NCI-H82 treated with DMSO at 0.1 percent for 48 hours (cell line): ENCODE data around the gene PLBD1.

Source experiments
- DNase-seq: peaks from one replicate; lab custom pipeline; 2025; ENCODE audit not compliant: unreplicated experiment; lab: John Stamatoyannopoulos, UW

The PLBD1 gene

DNA sequence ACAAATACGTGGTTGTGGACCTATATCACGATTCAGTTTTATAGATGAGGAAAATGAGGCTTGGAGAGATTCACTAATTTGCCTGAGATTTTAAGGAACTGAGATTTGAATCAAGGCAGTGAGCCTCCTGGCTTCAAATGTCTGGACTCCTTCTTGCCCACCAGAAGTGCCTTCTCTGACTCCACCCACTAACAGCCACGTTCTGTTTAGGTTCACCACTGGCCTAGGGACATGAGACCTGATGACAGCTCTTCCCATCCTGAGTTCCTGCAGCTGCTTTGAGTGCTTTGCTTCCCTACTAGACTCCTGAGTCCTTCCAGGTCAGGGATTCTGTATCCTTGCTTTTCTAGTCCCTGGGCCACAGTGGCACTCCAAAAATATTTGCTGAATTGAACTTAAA, 57.1 kb downstream of the PLBD1 start:
- no peak for DNase-seq

- no peak for DNase-seq
Measured at GRCh38 chr12:14505626-14506596, 61.8 kb downstream of the PLBD1 start.

- DNase-seq = no peak
Measured at GRCh38 chr12:14495326-14495725, 72.4 kb downstream of the PLBD1 start.

DNA sequence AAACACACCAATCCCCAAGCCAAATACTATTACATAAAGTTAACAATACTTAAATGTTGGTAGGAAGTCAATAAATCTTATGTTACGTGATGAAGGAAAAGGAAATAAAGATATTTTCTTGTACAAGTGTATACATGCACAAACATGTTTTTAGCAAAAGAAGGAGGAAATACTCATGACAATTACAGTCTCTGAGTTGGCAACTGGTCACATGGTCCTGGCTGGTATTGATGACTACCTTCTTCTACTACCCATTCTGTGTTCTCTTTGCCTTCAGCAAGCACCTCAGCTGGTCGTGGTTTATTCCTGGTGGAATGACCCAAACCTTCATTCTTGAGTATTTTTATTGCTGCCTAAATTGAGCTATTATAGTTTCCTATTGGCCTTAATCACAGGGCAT, 84.8 kb downstream of the PLBD1 start:
- DNase-seq = no peak

DNA sequence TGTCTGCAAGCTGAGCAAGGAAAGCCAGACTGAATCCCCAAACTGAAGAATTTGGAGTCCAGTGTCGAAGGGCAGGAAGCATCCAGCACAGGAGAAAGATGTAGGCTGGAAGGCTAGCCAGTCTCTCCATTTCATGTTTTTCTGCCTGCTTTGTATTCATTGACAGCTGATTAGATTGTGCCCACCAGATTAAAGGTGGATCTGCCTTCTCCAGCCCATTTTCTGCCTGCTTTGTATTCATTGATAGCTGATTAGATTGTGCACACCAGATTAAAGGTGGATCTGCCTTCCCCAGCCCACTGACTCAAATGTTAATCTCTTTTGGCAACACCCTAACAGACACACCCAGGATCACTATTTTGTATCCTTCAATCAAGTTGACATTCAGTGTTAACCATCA, 85.3 kb downstream of the PLBD1 start:
- no peak for DNase-seq

- DNase-seq = no peak
Measured at GRCh38 chr12:14481201-14481600, 86.5 kb downstream of the PLBD1 start.

DNA sequence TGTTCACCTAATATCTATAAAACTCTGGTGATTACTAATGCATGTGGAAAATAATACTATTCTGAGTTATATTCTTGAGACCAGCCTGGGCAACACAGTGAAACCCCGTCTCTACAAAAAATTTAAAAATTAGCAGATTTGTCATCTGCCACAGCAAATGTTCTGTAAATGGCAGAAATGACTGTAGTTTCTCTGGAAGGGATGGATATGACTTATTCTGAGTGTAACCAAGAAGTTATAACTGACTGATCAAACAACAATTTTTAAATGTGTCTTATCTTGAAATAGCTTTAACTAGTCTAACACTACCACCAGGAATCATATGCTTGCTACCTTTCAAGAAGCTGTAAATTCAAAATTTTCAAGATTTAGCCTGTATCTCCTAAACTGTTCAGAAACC, 88.7 kb downstream of the PLBD1 start:
- no peak for DNase-seq

- no peak for DNase-seq
Measured at GRCh38 chr12:14473707-14474287, 93.9 kb downstream of the PLBD1 start.

DNA sequence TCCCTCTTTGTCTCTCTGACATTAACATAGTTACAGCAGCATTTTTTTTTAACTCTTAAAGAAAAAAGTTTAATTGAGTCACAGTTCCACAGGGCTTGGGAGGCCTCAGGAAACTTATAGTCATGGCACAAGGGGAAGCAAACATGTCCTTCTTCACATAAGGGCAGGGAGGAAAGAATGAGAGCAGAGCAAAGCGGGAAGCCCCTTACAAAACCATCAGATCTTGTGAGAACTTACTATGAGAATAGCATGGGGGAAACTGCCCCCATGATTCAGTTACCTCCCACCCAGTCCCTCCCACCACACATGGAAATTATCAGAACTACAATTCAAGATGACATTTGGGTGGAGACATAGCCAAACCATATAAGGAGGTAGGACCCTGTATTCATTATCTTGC, 96.2 kb downstream of the PLBD1 start:
- no peak for DNase-seq

DNA sequence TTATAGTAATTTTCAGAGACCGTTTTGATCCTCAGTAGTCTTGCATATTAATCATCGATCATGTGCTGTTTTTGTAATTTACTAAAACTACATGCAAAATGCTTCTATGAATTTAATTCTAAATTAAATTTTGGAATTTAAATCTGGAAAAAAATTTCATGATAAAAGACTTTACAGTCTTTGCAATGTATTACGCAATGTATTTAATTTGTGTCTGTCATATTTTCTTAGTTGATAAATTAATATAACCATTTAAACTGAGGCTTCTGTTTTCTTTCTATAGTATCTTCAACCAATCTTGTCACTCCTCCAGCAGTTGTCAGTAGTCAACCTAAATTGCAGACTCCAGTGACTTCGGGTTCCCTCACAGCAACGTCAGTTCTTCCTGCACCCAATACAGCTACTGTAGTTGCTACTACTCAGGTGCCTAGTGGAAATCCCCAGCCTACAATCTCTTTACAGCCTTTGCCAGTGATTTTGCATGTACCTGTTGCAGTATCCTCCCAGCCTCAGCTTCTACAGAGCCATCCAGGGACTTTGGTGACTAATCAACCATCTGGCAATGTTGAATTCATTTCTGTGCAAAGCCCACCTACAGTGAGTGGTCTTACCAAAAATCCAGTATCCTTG, 107.4 kb downstream of the PLBD1 start:
- DNase-seq = no peak

- DNase-seq = peak; percentile 81
Measured at GRCh38 chr12:14454098-14454907, 113.4 kb downstream of the PLBD1 start.
